Activated CD4-positive, alpha-beta T cell treated with anti-CD3 and anti-CD28 coated beads, Interleukin-2, amount 50 U/mL, for 1 hour (primary cell): Measurements from ENCODE around the gene GAS2L1.

Experiments used
- DNase-seq: peaks from one replicate; pipeline ENCODE4 v3.0.0-alpha.2; 2020

Gene GAS2L1

GRCh38 chr22:29306175-29306834, at the start of gene GAS2L1:
Gene GAS2L1, plus strand, starts transcription at chr22:29306650. Its CDS starts 1,456 bp downstream, at chr22:29308106.
- peak; percentile 29 for DNase-seq

- DNase-seq = no peak
These were observed 48.7 kb upstream of the GAS2L1 start for GRCh38 chr22:29257751-29258181.

GRCh38 chr22:29258407-29259252, 47.8 kb upstream of the GAS2L1 start:
- DNase-seq = no peak

GRCh38 chr22:29259253-29259899, 47.1 kb upstream of the GAS2L1 start:
- DNase-seq = no peak

GRCh38 chr22:29260031-29260560, 46.4 kb upstream of the GAS2L1 start:
- no peak for DNase-seq

- DNase-seq = no peak
These were observed 45.7 kb upstream of the GAS2L1 start for GRCh38 chr22:29260601-29261315.

- DNase-seq = no peak
These were observed 42.6 kb upstream of the GAS2L1 start for GRCh38 chr22:29263791-29264276.

- no peak for DNase-seq
These were observed 41.1 kb upstream of the GAS2L1 start for GRCh38 chr22:29265305-29265704.

- DNase-seq = no peak
These were observed 40.5 kb upstream of the GAS2L1 start for GRCh38 chr22:29265929-29266328.

- DNase-seq = no peak
These were observed 39.6 kb upstream of the GAS2L1 start for GRCh38 chr22:29266564-29267461.

GRCh38 chr22:29267462-29267857, 39.0 kb upstream of the GAS2L1 start:
- no peak for DNase-seq

GRCh38 chr22:29267858-29268510, 38.5 kb upstream of the GAS2L1 start, which contains the start of the genes EWSR1 and RHBDD3:
Gene EWSR1, plus strand, starts transcription at chr22:29268268. Its CDS starts 69 bp downstream, at chr22:29268337.
Gene RHBDD3, minus strand, starts transcription at chr22:29267981. Its CDS starts 2,355 bp downstream, at chr22:29265626.
- DNase-seq = peak; percentile 95

- DNase-seq = peak; percentile 32
These were observed 37.8 kb upstream of the GAS2L1 start for GRCh38 chr22:29268511-29269229.

- DNase-seq = no peak
These were observed 37.2 kb upstream of the GAS2L1 start for GRCh38 chr22:29269230-29269604.

- no peak for DNase-seq
These were observed 36.5 kb upstream of the GAS2L1 start for GRCh38 chr22:29269731-29270474.

- no peak for DNase-seq
These were observed 35.8 kb upstream of the GAS2L1 start for GRCh38 chr22:29270475-29271271.

- no peak for DNase-seq
These were observed 33.8 kb upstream of the GAS2L1 start for GRCh38 chr22:29272624-29273023.

- no peak for DNase-seq
These were observed 31.3 kb upstream of the GAS2L1 start for GRCh38 chr22:29275167-29275566.
